ENCODE measurements around the gene ACOT9.

The ACOT9 gene

GRCh38 chrX:23737413-23737812 is 5.7 kb downstream of the ACOT9 start:
- no peaks in the 10 kb centered on the region for H3K27me3 ChIP-seq (ENCODE audit: insufficient read depth, low read length, poor library complexity, severe bottlenecking)
- no peaks in the 10 kb centered on the region for H3K9me3 ChIP-seq (ENCODE audit: insufficient read depth, low read depth, low read length)
- H3K4me1 ChIP-seq (ENCODE audit: insufficient read depth, low read length, poor library complexity, severe bottlenecking) = peaks cover 9% of the 10 kb centered on the region
- H3F3A ChIP-seq (ENCODE audit: low read depth) = no peaks in the 10 kb centered on the region
- H3K4me2 ChIP-seq (ENCODE audit: low read depth, low read length, poor library complexity, severe bottlenecking) = peak overlapping the region; percentile 27
- no peak overlapping the region for H3K9ac ChIP-seq (ENCODE audit: low read depth, low read length, poor library complexity, severe bottlenecking)
- TF ChIP-seq EZH2phosphoT487 (IDR thresholded peaks at IDR 0.05; ENCODE audit: borderline replicate concordance) (no peak), CTCF (conservative IDR thresholded peaks at IDR 0.05; ENCODE audit: low read length) (no peak)
- H3K9me2 ChIP-seq (replicated peaks; ENCODE audit: low read depth, low read length) = no peaks in the 10 kb centered on the region
- H3K79me2 ChIP-seq (ENCODE audit: insufficient read depth, low read length) = peaks cover 22% of the 10 kb centered on the region
- no peaks in the 10 kb centered on the region for H3K36me3 ChIP-seq (ENCODE audit: insufficient read depth, low read length)
- no peaks in the 10 kb centered on the region for H4K20me1 ChIP-seq (ENCODE audit: insufficient read depth, low read length, poor library complexity, severe bottlenecking)
- no peak overlapping the region for H2AFZ ChIP-seq (ENCODE audit: low read length)
- no peak overlapping the region for H3K4me3 ChIP-seq (ENCODE audit: low read length, poor library complexity, severe bottlenecking)

- H3F3A ChIP-seq (ENCODE audit: low read depth) = no peaks in the 10 kb centered on the region
- no peaks in the 10 kb centered on the region for H3K9me2 ChIP-seq (replicated peaks; ENCODE audit: low read depth, low read length)
- peaks cover 3% of the 10 kb centered on the region for H3K4me1 ChIP-seq (ENCODE audit: insufficient read depth, low read length, poor library complexity, severe bottlenecking)
- H2AFZ ChIP-seq (ENCODE audit: low read length) = no peak overlapping the region
- no peaks in the 10 kb centered on the region for H3K9me3 ChIP-seq (ENCODE audit: insufficient read depth, low read depth, low read length)
- peaks cover 9% of the 10 kb centered on the region; the same call in 1 of the 2 replicates for H3K79me2 ChIP-seq (ENCODE audit: insufficient read depth, low read length)
- no peaks in the 10 kb centered on the region for H4K20me1 ChIP-seq (ENCODE audit: insufficient read depth, low read length, poor library complexity, severe bottlenecking)
- H3K9ac ChIP-seq (ENCODE audit: low read depth, low read length, poor library complexity, severe bottlenecking) = no peak overlapping the region
- no peak for TF ChIP-seq CTCF (conservative IDR thresholded peaks at IDR 0.05; ENCODE audit: low read length)
- no peak for TF ChIP-seq EZH2phosphoT487 (IDR thresholded peaks at IDR 0.05; ENCODE audit: borderline replicate concordance)
- no peak overlapping the region for H3K4me3 ChIP-seq (ENCODE audit: low read length, poor library complexity, severe bottlenecking)
- no peaks in the 10 kb centered on the region for H3K27me3 ChIP-seq (ENCODE audit: insufficient read depth, low read length, poor library complexity, severe bottlenecking)
- H3K4me2 ChIP-seq (ENCODE audit: low read depth, low read length, poor library complexity, severe bottlenecking) = no peak overlapping the region
- no peaks in the 10 kb centered on the region for H3K36me3 ChIP-seq (ENCODE audit: insufficient read depth, low read length)
Observed at GRCh38 chrX:23736030-23736429, 7.0 kb downstream of the ACOT9 start.

- Histone ChIP-seq H3K27me3 (ENCODE audit: insufficient read depth, low read length, poor library complexity, severe bottlenecking) (no peaks in the 10 kb centered on the region), H2AFZ (ENCODE audit: low read length) (no peak overlapping the region), H3K36me3 (ENCODE audit: insufficient read depth, low read length) (peaks cover 3% of the 10 kb centered on the region; the same call in 1 of the 2 replicates), H3K4me1 (ENCODE audit: insufficient read depth, low read length, poor library complexity, severe bottlenecking) (peaks cover 3% of the 10 kb centered on the region), H3K4me2 (ENCODE audit: low read depth, low read length, poor library complexity, severe bottlenecking) (no peak overlapping the region), H3K9me2 (replicated peaks; ENCODE audit: low read depth, low read length) (no peaks in the 10 kb centered on the region), H4K20me1 (ENCODE audit: insufficient read depth, low read length, poor library complexity, severe bottlenecking) (no peaks in the 10 kb centered on the region), H3K9ac (ENCODE audit: low read depth, low read length, poor library complexity, severe bottlenecking) (no peak overlapping the region), H3K79me2 (ENCODE audit: insufficient read depth, low read length) (0 out of 2 replicates have a peak, but pooled peaks cover 4% of the 10 kb centered on the region), H3K9me3 (ENCODE audit: insufficient read depth, low read depth, low read length) (no peaks in the 10 kb centered on the region), H3K4me3 (ENCODE audit: low read length, poor library complexity, severe bottlenecking) (no peak overlapping the region), H3F3A (ENCODE audit: low read depth) (no peaks in the 10 kb centered on the region)
- TF ChIP-seq EZH2phosphoT487 (IDR thresholded peaks at IDR 0.05; ENCODE audit: borderline replicate concordance) (no peak), CTCF (conservative IDR thresholded peaks at IDR 0.05; ENCODE audit: low read length) (no peak)
Observed at GRCh38 chrX:23732704-23733103, 10.4 kb downstream of the ACOT9 start.

Measured in Loucy (cell line).